Nucleus accumbens (tissue), 56 donors: ENCODE results near the gene SKA2.
"Not testable (repeated sequence)": the region's sequence is repeated elsewhere in the genome, so short reads cannot be mapped to it uniquely, and the experiment has no call there.

Experiments
- DNase-seq, 56 donors: peaks; one replicate each; lab custom pipeline; 2025; lab: John Stamatoyannopoulos, UW

The SKA2 gene

DNA sequence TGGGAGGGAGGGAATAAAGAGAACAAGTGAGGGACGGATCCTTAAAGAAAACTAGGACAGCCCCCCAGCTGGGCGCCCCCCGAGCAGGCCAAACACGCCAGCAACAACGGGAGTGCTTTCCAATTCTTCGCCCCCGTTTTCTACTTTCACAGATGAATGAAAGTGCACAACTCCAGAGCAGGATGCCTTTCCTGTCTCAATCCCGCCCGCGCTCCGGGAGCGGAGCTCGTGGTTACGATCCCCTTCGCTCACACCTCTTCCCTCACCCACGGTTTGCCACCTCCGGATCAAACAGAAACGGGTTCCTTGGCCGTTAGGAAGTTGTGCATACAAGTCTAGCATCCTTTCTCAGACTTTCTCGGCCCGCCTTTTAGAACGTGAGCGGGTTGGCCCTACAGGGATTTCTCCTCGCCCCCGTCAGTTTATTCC, 680 bp downstream of the SKA2 start:
- peak in 32 of 56 donors; percentile 14 to 79 (median 54) for DNase-seq

GRCh38 chr17:59152925-59153324, 2.1 kb downstream of the SKA2 start:
- no peak for DNase-seq

GRCh38 chr17:59151591-59151990, 3.4 kb downstream of the SKA2 start:
- no peak for DNase-seq

GRCh38 chr17:59151006-59151405, 4.0 kb downstream of the SKA2 start:
- no peak for DNase-seq

- DNase-seq: no peak
These were observed 5.0 kb downstream of the SKA2 start for GRCh38 chr17:59149841-59150511.

GRCh38 chr17:59149051-59149450, 5.9 kb downstream of the SKA2 start:
- DNase-seq: no peak

- DNase-seq: no peak
These were observed 9.4 kb downstream of the SKA2 start for GRCh38 chr17:59145571-59146096.

- no peak for DNase-seq
These were observed 13.1 kb downstream of the SKA2 start for GRCh38 chr17:59141860-59142259.

DNA sequence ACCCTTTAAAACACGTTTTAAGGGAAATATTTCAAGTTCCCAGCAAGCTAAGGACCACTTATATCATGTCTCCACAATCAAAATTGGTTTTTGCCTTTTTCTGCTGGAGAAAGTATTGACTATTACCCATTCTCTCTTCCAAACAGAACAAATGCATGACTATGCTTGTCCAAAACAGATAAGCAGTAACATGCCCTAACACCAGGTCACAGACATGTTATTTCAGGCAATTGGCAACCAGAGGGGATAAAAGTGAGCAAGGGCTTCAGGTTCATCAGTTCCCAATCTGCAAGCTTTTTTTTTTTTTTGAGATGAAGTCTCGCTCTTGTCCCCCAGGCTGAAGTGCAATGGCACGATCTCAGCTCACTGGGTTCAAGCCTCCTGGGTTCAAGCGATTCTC, 15.0 kb downstream of the SKA2 start:
- no peak for DNase-seq

GRCh38 chr17:59138339-59138738, 16.6 kb downstream of the SKA2 start:
- DNase-seq: not testable (repeated sequence)

- no peak for DNase-seq
These were observed 23.9 kb downstream of the SKA2 start for GRCh38 chr17:59131131-59131530.

DNA sequence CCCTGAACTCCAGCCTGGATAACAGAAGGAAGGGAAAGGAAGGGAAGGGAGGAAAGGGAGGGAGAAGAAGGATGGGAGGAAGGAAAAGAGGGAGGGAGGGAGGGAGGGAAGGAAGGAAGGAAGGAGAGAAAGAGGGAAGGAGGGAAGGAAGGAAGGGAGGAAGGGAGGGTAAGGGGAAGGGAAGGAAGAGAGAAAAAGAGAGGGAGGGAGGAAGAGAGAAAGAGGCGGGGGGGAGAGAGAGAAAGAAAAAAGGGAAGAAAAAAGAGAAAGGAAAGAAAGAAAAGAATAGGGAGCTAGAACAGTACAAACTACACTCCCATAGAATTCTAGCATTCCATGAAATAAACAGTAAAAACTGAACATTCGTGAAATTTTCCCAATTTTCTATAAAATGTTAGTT, 25.2 kb downstream of the SKA2 start:
- no peak for DNase-seq

- DNase-seq: no peak
These were observed 28.1 kb downstream of the SKA2 start for GRCh38 chr17:59126809-59127417.

GRCh38 chr17:59124665-59125064, 30.3 kb downstream of the SKA2 start:
- DNase-seq: no peak

GRCh38 chr17:59121901-59122480, 33.0 kb downstream of the SKA2 start:
- DNase-seq: no peak

- DNase-seq: no peak
These were observed 39.5 kb downstream of the SKA2 start for GRCh38 chr17:59115474-59115873.

- DNase-seq: no peak
These were observed 43.4 kb downstream of the SKA2 start for GRCh38 chr17:59111539-59111938.

- no peak for DNase-seq
These were observed 44.0 kb downstream of the SKA2 start for GRCh38 chr17:59110973-59111372.

GRCh38 chr17:59108400-59109102, 46.4 kb downstream of the SKA2 start:
- no peak for DNase-seq

DNA sequence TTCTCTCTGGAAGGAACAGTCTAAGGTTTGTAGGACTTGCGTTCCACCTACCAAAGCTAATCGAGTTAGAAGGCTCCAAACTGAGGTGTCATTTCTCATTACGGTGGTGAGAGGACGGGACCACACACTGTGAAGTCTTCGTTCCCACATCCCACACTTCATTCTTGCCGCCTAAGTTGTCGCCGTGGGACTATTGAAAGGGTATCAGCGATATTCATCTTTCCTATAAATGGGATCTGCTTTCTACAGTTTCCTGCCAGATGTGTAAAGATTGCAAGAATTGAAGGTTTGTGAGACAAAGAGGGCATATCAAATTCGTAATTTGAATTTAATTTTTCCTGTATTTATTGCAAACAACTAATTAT, 47.7 kb downstream of the SKA2 start:
- DNase-seq: no peak
